SK-N-SH treated with all-trans-retinoic acid at 6 μM for 48 hours (cell line): ENCODE data around the gene LDLRAP1.

ENCODE experiments used
- ESRRG ChIP-seq: fragments of 250-450 bp; sonication (Bioruptor Pico); IDR thresholded peaks from 2 replicates; pipeline ENCODE4 v1.6.1; 2021; ENCODE audit warnings: mild to moderate bottlenecking
- GLIS3 ChIP-seq: fragments of 250-450 bp; sonication (Bioruptor Pico); IDR thresholded peaks from 2 replicates; pipeline ENCODE4 v1.5.0; 2020; ENCODE audit warnings: mild to moderate bottlenecking, moderate library complexity
- OSR1 ChIP-seq: fragments of 250-450 bp; sonication (Bioruptor Pico); IDR thresholded peaks from 2 replicates; pipeline ENCODE4 v1.8.0; 2022; ENCODE audit warnings: moderate library complexity, mild to moderate bottlenecking, inconsistent platforms
- RARB ChIP-seq: fragments of 250-450 bp; sonication (Bioruptor Pico); IDR thresholded peaks from 2 replicates; pipeline ENCODE4 v1.8.0; 2021; ENCODE audit warnings: mild to moderate bottlenecking, moderate library complexity
- TOX ChIP-seq: fragments of 250-450 bp; sonication (Bioruptor Pico); IDR thresholded peaks from 2 replicates; pipeline ENCODE4 v1.8.0; 2021; ENCODE audit warnings: mild to moderate bottlenecking, moderate library complexity, borderline replicate concordance
- ZFP3 ChIP-seq: fragments of 250-450 bp; sonication (Bioruptor Pico); IDR thresholded peaks from 2 replicates; pipeline ENCODE4 v1.5.0; 2020; ENCODE audit warnings: mild to moderate bottlenecking, moderate library complexity
- ZNF70 ChIP-seq: fragments of 450-650 bp; formaldehyde crosslinking; IDR thresholded peaks from 2 replicates; pipeline ENCODE4 v1.5.0; 2020; ENCODE audit warnings: mild to moderate bottlenecking, moderate library complexity
- TF ChIP-seq, protein P1 (sequence below): fragments of 250-450 bp; sonication (Bioruptor Pico); IDR thresholded peaks from 2 replicates; pipeline ENCODE4 v1.8.0; 2021; ENCODE audit warnings: low read depth, mild to moderate bottlenecking, moderate library complexity, borderline replicate concordance
- TF ChIP-seq, protein P2 (sequence below): fragments of 250-450 bp; sonication (Bioruptor Pico); IDR thresholded peaks from 2 replicates; pipeline ENCODE4 v1.8.0; 2020; ENCODE audit warnings: mild to moderate bottlenecking, moderate library complexity, borderline replicate concordance

DNA sequence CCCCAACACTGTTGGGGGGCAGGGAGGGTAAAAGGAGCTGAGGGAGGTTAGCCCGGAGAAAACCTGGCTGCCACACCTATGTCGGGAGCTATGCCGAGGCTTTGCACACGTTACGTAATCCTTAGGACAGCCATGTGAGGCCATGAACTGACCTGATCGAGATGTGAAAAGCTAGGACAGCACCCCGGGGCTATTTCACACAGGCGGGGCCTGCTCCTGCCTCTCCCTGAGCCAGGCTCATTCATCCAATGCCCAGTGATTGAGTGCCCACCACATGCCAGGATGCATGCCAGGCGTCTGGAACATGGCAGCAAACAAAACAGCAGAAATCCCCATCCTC, 30.2 kb downstream of the LDLRAP1 start:
- no peak for TF ChIP-seq ESRRG (CRISPR knock-in tag)
- no peak for TF ChIP-seq OSR1 (CRISPR knock-in tag)
- TF ChIP-seq, protein P1, sequence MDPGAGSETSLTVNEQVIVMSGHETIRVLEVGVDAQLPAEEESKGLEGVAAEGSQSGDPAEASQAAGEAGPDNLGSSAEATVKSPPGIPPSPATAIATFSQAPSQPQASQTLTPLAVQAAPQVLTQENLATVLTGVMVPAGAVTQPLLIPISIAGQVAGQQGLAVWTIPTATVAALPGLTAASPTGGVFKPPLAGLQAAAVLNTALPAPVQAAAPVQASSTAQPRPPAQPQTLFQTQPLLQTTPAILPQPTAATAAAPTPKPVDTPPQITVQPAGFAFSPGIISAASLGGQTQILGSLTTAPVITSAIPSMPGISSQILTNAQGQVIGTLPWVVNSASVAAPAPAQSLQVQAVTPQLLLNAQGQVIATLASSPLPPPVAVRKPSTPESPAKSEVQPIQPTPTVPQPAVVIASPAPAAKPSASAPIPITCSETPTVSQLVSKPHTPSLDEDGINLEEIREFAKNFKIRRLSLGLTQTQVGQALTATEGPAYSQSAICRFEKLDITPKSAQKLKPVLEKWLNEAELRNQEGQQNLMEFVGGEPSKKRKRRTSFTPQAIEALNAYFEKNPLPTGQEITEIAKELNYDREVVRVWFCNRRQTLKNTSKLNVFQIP (CRISPR knock-in tag), result no peak
- TF ChIP-seq ZNF70, result no peak
- no peak for TF ChIP-seq GLIS3 (CRISPR knock-in tag)
- TF ChIP-seq, protein P2, sequence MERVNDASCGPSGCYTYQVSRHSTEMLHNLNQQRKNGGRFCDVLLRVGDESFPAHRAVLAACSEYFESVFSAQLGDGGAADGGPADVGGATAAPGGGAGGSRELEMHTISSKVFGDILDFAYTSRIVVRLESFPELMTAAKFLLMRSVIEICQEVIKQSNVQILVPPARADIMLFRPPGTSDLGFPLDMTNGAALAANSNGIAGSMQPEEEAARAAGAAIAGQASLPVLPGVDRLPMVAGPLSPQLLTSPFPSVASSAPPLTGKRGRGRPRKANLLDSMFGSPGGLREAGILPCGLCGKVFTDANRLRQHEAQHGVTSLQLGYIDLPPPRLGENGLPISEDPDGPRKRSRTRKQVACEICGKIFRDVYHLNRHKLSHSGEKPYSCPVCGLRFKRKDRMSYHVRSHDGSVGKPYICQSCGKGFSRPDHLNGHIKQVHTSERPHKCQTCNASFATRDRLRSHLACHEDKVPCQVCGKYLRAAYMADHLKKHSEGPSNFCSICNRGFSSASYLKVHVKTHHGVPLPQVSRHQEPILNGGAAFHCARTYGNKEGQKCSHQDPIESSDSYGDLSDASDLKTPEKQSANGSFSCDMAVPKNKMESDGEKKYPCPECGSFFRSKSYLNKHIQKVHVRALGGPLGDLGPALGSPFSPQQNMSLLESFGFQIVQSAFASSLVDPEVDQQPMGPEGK (CRISPR knock-in tag), result no peak
- TF ChIP-seq ZFP3, result no peak
- no peak for TF ChIP-seq RARB (CRISPR knock-in tag)
- TF ChIP-seq TOX (CRISPR knock-in tag), result no peak
